ENCODE results near the gene HNRNPA3.
"Not testable (repeated sequence)": the region's sequence is repeated elsewhere in the genome, so short reads cannot be mapped to it uniquely, and the experiment has no call there.

Gene HNRNPA3

DNA sequence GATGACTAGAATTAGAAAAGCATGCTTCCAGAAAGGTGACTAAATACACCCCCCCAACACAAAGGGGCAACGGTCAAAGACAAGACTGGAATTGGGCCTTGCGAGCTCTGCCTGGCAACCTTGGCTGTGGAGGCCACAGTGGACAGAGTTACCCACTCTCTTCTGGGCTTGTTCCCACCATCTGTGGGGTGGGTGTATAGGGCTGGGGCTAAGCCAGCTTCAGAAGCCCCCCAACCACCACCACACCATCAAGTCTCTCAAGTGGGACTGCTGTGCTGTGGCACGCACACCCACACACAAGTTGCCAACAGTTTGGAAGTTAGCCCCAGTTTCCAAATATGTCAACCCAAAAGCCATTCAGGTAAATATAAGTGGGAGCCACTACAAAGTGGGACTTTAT is 44.1 kb downstream of the HNRNPA3 start:
- DNase-seq: no peak

DNA sequence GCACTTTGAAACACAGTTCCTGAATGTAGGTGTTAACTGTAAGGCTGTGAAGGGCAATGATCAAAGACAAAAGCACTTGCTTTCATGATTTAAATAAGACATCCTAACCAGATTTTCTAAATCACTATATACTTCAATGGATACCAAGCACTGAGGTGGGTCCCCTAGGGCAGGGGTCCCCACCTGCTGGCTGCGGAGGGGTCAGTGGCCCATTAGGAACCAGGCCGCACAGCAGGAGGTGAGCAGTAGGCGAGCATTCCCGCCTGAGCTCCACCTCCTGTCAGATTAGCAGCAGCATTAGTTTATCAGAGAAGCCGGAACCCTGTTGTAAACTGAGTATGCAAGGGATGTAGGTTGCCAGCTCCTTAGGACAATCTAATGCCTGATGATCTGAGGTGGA is 44.9 kb downstream of the HNRNPA3 start:
- no peak for DNase-seq

DNA sequence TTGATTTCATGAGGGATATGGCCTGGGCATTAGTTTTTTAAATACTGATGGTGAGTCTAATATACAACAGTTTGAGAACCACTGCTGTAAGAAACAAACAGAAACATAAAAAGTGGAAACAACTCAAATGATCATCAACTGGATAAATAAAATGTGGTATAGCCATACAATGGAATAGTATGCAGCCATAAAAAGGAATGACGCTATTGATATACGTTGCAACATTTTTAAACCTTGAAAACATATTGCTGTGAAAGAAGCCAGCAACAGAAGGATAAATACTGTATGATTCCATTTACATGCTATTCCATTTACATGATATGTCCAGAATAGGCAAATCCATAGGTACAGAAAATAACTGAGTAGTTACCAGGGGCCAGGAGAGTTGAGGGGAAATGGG is 45.5 kb downstream of the HNRNPA3 start:
- DNase-seq: no peak

DNA sequence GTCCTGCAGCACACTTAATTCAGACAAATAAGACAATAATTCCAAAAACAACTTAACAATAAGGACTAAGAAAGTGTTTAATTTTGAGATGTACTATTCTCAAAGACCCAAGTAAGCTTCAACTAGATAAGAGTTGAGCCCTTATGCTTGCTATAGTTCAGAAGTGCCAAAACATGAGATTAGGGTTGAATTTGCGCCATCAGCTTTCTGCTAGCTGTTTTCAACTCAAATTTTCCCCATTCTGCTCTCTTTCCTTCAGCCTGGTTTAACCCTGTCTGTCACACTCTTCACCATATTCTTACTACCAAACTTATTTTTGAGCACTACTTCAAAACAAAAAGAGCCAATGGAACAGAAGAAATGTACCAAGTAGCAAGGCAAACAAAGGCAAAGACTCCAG is 47.8 kb downstream of the HNRNPA3 start:
- no peak for DNase-seq

DNA sequence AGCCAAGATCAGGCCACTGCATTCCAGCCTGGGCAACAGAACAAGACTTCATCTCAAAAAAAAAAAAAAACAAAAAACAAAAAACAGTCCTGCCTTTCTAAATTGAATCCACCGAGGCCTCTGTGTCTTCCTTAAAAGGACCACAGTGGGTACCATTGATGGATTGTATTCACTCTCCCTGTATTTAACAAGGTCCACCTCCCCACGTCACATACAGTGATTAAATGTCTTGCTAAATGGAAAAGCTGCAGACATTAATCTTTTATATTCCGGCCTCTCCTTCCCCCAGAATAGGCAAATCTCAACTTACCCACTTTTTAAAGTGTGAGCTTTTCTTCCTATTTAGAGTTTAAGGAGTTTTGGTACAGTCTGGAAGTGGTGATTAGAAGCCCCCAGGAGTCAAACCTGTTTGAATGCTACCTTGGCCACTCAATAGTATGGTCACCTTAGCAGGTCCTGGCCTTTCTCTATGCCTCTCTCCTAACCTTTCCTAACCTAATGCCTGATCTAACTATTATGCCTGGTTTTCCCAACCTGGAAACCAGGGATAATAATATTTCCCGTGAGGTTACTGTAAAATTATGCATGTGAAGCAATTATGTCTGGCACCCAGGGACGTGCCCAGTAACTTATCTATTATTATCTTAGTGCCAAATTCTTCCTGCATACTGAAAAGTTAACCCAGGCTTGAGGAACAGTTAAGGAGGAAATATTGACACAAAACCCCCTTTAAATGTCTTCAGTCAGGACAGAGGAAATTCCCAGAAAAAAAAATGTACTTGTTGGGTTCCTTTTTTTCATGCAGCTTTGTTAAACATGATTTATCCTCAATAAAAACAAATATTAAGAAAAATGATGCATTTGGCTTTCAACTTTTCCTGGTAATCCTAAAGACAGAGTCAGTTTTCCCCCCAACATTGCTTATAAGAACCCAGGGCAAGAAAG is 48.8 kb downstream of the HNRNPA3 start:
- no peak for DNase-seq

DNA sequence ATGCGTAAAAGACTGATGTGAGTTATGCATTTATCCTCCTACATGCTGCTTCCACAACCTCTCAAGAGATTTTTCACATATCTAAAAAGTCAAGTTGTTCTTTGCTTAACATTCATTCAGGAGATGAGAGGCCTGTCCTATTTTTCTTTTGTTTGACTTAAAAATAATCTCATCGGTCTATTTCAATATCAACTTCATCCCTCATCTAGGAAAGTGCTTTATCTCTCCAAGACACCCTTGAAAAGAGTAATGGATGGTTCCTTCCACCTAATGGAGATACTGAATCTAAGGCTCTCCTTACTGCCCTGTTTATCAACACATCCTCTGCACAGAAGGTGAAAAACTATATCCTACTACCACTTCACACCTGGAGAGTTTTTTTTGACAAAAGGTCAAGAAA is 49.5 kb downstream of the HNRNPA3 start:
- no peak for DNase-seq

DNA sequence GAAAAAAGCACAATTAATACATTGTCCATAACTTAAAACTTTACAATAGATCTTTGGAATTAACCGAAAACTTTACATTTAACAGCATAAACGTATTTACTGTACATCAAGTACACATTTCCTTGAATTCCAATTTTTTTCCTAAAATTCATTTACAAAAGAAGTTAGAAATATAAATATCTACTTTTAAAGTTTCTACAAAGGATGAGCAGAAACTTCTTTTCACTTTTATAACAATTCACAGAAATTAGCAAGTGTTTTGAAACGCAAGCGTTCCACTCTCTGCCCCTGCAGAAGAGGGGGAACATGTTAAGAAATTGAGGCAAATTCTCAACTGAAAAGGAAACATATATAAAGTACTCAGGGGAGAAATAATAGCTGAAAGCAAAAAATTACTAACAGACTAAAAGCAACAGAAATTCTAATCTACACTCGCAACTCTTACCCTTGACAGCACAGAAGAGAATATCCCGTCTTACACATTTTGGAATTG is 50.4 kb downstream of the HNRNPA3 start:
- DNase-seq: no peak

DNA sequence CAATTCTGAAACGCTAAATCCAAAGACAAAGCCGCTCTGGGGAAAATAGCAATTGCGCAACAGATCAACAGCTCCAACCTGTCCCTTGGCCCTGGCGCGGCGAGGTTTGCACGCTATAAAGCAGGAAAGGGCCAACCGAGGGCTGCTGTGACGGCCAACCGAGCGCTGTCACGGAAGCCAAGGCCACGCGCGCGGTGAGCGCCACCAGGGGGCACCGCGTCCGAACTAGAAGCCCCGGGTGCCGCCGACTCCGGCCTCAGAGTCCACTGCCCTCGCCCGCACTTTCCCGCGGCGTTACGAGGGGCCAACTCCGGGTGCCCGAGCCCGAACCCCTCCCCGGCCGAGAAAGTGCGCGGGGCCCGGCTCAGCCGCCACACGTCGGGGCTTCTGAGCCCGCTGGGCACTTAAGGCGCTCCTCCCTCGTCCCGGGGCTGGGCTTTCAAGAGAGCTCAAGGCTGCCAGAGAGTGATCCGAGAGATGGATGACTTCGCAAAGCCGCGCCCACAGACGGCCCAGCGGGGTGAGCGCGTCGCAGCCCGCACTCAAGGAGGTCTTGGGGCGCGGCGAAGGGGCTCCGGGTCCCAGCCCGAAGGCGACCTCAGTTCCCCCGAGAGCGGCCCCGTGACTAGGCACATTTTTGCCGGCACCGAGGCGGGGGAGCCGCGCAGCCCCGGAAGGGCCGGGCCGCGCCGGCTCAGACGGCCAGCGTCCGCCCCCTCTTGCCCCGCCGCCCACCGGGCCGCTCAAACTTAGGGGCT is 51.0 kb downstream of the HNRNPA3 start:
- DNase-seq: peak; percentile 88

DNA sequence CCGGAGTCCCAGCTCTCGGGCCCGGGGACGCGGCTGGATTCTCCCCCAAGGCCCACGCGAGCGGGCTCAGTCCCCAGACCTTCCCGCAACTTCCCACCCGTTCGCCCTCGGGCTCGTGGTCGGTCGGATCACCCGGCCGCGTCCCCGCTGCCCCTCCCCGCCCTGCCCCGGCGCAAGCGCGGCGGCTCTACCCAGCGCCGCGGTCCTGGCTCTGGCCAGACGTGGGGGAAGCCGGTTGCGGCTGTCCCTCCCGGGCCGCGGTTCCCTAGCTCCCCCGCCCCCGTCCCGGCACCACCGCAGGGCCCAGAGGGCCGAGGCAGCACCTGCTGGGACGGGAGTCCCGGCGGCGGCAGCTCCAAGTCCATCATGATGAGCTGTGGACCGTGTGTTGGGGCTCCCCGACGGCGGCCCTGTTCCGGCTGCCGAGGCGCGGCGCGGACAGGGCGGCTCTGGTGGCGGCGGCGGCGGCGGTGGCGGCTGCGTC is 51.7 kb downstream of the HNRNPA3 start:
- no peak for DNase-seq

DNA sequence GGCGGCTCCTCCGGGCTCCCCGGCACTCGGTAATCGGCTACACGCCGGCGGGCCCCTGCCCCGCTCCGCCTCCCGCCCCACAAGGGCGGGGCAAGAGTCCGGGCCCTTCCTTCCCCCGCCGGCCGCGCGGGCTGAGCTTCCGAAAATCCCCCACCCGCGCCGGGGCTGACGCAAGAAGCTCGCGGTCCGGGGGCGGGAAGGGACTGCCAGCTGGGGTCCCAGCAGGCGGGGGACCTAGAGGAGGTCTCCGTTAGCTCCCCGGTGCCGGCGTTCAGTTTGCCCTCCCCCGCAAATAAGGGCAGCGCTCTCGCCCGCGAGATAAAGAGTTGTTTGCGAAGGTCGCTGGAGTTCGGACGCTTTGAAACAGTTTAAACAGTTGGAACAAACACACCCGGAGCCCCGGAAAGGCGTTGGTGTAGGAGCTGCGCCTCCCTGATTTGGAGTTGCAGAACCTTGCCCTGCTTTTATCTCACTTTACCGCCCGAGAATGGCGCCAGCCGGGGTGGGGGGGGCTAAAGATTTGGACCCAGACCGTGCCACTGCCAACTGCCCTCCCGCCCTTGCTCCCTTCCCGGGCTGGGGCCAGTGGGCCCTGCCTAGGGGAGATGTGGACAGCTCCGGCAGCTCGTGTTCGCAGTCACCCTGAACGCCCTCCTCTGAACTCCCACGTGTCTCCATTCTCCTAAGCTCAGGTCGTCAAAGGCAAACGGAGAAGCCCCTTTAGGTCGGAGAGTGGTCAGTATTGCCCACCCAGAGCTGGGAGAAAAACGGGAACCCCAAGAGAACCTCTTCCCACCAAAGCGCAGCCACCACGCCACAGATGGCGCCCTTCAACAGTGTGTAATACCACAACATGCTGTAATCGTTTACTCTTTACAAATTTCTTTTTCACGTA is 52.3 kb downstream of the HNRNPA3 start, which contains the start of gene NFE2L2:
Gene NFE2L2 (minus strand): TSS at position 35 of the 895 bp plus-strand sequence. CDS start 151 bp downstream, outside the sequence.
- peak; percentile 83 for DNase-seq

DNA sequence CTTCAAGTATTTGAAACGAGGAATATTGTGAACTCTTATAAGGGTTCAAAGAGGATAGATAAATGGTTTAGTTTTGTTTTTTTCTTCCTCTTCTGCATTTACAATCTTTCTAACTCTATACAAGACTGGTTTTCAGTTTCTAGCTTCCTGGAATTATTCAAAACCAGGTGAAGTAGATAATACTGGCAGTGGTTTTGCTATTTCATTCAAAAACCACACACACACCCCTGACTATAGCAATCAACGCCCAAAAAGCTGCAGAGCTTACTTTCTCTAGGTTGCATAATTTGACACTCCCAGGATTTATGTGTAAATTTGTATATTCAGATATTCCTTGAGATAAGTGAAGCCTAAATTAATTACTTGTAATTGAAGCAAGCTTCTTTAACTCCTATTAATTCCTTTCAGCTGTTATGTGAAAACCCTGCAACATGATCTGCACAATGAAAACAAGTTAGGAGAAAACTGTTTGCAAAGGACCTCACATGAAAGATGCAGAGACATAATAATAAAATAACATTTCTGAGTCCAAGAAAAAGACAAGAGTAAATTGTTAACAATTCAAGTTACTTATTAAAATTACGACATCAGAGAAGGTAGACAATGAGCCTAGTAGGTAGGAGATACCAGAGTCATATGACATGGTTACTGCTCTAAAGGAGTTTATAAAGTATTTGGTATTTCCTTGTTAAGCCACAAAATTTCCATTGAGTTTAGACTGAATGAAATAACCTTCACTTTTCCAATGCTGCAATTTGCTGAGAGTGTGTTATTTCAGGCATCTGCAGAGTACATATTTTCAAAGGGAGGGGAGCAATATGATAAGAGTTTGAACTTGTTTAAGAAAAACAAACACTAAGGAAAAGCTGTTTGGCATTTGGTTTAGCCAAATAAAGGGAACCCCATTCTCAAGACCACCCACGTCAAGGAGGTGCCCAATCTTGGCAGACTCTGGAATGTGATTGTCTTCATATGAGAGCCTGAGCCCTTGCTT is 53.5 kb downstream of the HNRNPA3 start:
- DNase-seq: peak; percentile 89

DNA sequence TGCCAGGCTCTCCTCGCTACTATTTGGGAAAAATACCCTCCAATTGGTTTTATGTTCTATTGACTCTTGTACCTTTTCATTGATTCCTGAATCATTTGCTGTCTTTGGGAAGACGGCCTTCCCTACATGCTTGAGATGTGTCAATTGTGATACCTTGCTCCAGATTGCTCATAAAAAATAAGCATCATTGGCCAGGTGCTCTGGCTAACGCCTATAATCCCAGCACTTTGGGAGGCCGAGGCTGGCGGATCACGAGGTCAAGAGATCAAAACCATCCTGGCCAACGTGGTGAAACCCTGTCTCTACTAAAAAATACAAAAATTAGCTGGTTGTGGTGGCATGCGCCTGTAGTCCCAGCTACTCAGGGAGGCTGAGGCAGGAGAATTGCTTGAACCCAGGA is 54.4 kb downstream of the HNRNPA3 start:
- not testable (repeated sequence) for DNase-seq

DNA sequence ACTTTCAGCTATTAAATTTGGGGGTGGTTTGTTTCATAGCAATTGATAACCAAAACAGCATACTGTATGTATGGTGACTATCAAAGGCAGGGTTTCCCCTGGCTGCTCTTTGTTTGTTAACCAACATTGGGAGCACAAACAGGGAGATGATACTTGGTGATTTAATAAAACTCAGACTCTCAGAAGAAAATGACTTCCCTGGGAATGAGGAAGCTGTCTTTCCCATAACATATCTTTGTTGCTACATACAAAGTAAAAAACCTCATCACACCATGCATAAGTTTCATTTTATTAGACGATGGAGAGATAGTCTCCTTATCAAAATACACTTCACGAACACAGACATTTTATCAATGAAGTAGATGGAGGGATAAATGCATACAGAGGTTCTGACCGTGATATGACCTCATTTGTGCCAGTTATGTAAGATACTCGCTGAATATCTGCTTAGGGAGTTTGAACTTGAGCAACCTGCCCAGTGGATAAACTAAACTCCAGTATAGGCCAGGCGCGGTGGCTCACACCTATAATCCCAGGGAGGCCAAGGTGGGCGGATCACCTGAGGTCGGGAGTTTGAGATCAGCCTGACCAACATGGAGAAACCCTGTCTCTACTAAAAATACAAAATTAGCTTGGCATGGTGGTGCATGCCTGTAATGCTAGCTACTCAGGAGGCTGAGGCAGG is 55.7 kb downstream of the HNRNPA3 start:
- DNase-seq: peak; percentile 40

DNA sequence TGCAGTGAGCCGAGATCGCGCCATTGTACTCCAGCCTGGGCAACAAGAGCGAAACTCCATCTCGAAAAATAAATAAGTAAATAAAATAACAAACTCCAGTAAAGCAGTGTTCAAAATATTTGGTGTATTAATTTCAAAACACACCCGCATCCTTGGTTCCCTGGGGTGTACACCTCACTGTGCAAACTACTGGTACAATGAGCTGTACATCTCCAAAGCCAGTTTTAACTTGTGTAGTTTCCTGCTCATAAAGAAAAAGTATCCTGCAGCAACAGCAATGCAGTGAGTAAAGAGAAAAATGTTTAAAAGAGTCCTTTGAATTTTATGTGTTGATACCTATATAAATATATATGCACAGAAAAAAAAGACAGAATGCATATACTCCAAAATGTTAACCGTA is 56.3 kb downstream of the HNRNPA3 start:
- no peak for DNase-seq

DNA sequence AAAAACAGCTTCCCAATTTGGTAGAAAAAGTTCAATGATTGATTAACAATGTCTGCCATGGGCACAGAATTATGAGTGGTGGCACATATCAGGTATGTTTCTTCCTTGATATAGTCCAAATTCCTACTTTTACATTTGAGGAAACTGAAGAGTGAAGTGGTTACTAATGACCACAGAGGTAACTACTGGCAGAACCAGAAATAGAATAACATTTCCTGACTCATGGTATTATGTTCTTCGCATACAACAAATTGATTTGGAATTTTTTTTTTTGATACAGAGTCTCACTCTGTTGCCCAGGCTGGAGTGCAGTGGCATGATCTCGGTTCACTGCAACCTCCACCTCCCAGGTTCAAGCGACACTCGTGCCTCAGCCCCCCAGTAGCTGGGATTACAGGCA is 57.9 kb downstream of the HNRNPA3 start:
- DNase-seq: no peak

DNA sequence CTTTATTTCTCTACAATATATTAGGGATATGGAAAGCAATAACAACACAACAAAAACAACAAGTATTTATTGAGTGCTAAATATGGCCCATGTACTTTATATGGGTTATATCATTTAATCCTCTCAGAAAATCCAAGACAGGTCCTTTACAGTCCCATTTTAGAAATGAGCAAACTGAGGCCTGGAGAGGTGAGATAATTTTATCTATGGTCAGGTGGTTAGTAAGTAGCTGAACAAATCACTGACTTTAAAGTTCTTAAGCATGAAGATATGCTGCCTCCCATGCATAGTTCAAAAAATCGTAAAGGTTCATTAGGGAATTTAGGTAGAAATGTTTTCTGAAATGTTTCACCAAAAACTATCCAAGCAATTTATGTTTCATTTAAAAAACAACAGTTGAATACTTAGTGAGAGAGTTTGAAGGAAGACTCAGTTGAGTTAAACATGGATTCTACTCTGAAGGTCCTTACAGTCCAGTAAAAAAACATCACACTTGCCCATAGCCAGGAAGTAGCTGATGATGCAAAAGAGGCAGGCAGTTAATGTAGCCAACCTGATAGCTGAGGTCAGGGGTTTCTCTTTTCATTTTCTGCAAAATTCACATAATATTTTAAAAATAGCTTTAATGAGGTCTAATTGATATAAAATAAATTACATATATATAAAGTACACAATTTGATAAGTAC is 59.5 kb downstream of the HNRNPA3 start:
- peak; percentile 25 for DNase-seq

DNA sequence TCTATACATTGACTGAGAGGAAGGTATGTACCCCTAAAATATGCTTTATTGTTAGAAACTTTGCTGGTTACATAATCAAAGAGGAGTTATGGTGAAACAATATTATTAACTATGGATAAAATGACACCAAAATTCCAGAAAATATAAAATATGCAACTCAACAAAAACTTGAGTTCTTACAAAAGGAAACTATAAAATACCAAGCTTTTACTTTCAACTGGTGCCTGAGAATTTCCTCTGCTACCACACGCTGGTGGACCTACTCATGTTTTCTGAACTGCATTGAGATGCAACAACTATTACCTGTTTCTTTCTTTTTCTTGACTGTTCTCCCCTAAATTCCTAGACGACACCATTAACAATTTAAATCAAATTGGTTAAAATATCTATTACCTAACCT is 60.2 kb downstream of the HNRNPA3 start:
- DNase-seq: no peak

DNA sequence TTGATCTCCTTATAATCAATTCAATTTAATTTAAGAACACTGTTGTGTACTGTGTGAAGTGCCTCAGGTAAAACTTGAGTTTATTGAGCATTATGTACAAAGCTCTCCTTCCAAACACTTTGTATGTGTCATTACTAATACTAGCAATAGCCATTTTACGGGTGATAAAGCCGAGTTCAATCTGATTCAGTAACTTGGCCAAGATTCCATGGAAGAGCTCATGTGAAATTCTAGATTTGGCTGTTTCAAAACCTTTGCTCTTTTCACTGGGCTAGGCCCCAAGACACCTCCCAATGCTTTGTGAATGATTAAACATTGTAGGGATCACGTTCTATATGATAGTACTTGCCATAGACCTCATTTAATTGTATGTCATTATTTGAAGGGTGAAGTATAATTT is 60.8 kb downstream of the HNRNPA3 start:
- DNase-seq: no peak

All from GF-D8 (cell line).